HG03159 (cell line): ENCODE results near the gene ZNF12.

Experiments
- ATAC-seq: cut with Tn5 transposase; IDR thresholded peaks from one replicate; pipeline ENCODE4 v1.9.1; 2021; ENCODE audit warnings: mild to moderate bottlenecking, moderate library complexity; ENCODE audit not compliant: unreplicated experiment

ZNF12 gene

DNA sequence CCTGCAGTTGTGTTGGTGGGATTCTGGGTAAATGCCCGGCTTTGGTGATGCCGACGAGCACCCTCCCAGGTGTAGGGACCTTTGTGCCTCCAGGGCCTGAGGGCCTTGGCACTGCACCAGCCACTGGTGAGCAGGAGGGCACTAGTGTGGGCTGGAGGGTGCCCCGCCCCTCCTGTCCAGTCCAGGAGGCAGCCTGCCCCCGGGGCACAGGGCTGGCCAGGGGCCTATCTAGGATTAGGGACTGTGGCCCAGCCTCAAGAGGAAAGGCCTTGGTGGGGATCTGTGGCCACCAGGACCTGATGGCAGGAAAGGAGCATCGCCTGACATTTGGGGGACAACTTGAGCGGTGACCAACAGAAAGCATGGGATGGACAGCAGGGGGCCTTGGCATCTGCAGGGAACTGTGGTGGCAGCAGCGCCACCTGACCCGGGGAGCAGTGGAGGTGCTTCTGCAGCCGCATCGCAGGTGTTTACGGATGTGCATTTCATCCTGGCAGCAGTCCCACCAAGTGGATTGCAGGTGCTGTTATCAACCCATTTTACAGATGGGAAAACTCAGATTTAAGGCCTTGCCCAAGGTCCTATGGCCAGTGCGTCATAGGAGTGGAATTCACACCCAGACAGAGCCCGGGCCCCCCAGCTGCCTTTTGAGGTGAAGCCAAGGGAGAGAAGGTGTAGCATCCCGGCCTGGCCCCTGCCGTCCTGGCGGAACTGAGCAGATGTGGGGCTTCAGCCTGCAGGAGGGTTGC lies 58.5 kb downstream of the ZNF12 start:
- ATAC-seq, result no peak

DNA sequence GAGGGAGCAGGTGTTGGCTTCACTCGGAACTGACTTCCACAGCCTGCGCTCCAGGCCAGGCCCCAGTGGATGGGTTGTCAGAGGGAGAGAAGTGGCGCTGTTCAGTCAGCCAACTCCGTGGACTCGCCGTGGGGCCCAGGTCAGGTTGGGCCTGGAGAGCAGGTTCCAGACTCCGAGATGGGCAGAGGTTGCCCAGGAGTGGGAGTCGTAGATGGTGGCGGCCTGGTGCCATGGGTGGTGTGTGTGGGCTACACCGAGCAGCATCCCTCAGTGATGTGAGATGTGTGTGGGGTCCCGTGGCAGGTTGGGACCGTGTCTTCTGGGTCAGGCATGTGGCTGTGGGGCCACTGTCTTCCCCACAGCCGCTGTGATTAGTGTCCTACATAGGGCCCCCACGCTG lies 59.2 kb downstream of the ZNF12 start:
- no peak for ATAC-seq

- no peak for ATAC-seq
Measured at GRCh38 chr7:6647080-6647479, 59.7 kb downstream of the ZNF12 start.

- no peak for ATAC-seq
Measured at GRCh38 chr7:6646465-6646864, 60.3 kb downstream of the ZNF12 start.

DNA sequence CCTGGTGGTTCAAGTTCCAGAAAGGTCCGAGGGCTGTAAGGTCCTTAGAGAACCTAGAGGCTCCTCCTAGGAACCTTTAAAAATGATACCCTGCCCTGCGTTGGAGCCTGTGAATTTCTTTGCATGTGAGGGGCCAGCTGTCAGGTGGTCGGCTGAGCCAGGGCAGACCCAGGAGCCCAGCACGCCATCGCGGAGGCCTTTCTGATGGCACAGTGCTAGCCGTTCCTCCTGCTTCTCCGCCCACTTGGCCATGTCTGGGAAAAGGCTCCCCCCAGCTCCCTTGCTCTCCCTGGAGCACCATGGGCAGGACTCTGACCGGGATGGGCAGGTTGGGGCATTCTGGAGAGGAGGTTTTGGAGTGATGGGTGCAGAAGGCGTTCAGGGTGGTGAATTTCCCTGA lies 62.0 kb downstream of the ZNF12 start:
- ATAC-seq, result no peak

DNA sequence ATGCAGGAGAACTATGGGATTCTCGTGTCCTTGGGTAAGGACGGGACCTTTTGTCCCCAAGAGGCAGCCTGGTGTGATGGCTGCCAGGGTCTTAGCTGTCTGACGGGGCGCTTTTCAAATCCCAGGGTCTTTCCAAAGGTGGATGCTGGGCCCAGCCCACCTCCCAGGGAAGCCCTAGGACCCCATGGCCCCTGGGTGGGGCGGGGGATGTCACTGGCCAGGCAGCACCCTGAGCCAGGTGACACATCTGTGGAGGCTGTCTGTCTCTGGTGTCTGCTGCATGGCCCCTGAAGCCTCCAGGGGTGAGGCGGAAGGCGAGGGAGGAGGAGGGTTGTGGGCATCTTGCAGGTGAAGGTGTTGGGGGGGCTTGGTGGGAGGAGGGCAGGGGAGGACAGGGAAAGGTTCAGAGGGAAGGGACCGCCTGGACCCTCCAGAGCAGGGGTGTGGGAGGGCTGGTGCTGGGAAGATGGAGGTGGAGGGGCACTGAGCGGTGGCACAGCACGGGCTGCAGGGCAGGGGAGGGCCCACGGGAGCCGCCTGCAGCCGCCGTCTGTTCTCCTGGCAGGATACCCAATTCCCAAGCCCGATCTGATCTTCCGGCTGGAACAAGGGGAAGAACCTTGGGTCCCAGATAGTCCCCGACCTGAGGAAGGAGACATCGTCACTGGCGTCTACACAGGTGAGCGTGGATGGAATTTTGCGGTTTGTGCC lies 62.7 kb downstream of the ZNF12 start:
- no peak for ATAC-seq

DNA sequence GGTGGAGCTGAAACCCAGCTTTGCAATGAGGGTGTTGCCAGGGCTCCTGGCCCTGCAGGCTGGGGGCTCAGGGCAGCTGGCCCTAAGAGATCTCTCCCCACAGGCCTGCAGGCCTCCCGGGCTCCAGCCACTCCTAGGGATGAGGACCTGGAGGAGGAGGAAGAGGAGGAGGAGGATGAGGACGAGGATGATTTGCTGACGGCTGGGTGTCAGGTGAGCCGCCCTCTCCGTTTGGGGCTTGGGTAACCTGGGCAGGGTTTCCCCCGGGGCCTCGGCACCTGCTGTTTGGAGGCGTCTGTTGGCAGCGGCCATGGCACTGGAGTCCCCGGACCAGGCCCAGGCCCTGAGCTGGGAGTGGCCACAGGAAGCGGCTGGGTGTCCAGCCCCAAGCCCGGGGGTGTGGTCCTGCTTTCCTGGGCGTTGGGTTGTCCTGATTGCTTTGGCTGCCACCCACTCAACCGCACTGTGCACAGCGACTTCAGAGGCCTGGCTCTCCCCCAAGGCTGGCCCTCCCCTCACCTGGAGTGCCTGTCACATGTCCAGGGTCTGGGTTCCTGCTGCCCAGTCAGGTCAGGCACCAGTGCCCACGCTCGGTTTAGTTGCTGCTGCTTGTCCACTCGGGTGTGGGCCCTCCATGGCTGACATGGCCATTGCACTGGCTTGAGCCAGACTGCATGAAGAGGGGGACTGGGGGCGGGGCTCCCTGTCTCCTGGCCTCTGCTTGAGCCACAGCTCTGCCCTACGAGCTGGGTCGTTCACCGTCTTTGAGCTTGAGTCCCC lies 63.7 kb downstream of the ZNF12 start:
- no peak for ATAC-seq

DNA sequence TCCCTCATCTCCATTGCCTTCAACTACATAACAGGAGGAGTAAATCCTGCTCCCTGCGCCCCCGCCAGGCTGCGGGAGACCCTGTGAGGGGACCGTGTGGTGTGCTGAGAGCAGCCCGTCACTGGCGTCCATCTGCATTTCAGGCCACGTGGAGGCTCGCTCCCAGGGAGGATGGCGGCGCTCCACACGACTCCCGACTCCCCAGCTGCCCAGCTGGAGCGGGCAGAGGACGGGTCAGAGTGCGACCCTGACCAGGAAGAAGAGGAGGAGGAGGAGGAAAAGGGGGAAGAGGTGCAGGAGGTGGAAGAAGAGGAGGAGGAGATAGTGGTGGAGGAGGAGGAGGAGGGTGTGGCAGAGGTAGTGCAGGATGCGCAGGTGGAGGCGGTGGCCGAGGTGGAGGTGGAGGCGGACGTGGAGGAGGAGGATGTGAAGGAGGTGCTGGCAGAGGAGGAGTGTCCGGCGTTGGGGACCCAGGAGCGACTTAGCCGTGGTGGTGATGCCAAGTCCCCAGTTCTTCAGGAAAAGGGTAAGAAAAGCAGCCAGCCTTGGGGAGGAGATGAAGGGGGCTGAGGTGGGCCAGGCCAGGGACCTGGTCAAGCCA lies 64.4 kb downstream of the ZNF12 start:
- ATAC-seq, result no peak

GRCh38 chr7:6641305-6642035 lies 65.3 kb downstream of the ZNF12 start:
- ATAC-seq, result no peak

GRCh38 chr7:6640246-6640721 lies 66.5 kb downstream of the ZNF12 start:
- no peak for ATAC-seq

DNA sequence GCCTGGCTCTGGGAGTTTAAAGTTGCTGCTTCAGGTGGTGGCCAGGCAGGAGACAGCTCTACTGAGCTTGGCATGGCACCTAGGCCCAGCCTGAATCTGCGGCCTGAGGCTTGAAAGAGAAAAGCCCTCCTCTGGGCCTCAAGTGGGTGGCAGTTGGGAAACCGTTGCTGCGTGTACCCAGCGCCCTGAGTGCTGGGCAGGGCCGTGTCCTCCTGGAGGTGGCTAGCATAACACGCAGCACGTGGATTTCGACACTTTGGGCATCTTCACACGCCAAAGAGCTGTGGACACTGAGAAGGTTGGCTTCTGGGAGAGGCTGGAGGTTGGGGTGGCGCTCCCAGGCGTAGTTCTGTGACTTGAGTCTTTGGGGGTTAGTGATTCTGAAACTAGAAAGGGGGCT lies 67.1 kb downstream of the ZNF12 start:
- no peak for ATAC-seq

- no peak for ATAC-seq
Measured at GRCh38 chr7:6639032-6639431, 67.7 kb downstream of the ZNF12 start.
